ENCODE data around the gene BEGAIN.

DNA sequence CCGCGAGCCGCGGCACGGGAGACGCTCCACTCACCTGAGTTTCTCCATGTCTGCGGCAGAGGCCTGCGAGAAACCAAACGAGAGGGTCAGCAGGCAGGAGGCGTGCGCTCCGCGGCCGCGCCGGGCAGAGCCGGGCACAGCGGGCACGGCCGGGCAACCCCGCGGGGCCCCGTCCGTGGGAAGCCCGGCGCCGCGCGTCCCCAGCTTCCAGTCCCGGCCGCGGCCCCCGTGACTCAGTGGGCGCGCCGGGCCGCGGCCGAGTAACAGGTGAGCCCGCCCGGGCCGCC lies 19.4 kb downstream of the BEGAIN start:
- TF ChIP-seq, protein P1, sequence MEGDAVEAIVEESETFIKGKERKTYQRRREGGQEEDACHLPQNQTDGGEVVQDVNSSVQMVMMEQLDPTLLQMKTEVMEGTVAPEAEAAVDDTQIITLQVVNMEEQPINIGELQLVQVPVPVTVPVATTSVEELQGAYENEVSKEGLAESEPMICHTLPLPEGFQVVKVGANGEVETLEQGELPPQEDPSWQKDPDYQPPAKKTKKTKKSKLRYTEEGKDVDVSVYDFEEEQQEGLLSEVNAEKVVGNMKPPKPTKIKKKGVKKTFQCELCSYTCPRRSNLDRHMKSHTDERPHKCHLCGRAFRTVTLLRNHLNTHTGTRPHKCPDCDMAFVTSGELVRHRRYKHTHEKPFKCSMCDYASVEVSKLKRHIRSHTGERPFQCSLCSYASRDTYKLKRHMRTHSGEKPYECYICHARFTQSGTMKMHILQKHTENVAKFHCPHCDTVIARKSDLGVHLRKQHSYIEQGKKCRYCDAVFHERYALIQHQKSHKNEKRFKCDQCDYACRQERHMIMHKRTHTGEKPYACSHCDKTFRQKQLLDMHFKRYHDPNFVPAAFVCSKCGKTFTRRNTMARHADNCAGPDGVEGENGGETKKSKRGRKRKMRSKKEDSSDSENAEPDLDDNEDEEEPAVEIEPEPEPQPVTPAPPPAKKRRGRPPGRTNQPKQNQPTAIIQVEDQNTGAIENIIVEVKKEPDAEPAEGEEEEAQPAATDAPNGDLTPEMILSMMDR (IDR thresholded peaks at IDR 0.05): no peak
- no peak for TF ChIP-seq POLR2A (IDR thresholded peaks at IDR 0.05)

Measured in heart left ventricle (tissue), 13 donors.